Neural progenitor cell (in vitro differentiated cells): ENCODE data around the gene WSCD1. TPM values are rescaled to one million over a fixed set of nuclear protein-coding genes. Genes with fewer than 3 reads are reported as not detected.
A peak's percentile ranks its signal among the peaks of the same experiment; 100 is the strongest.

Experiments used
- DNase-seq: peaks from one replicate; pipeline ENCODE4 v3.0.0-alpha.2; 2016; ENCODE audit warnings: low spot score
- H2AFZ ChIP-seq: fragments of 200-600 bp; sonication (generic); replicated peaks from 2 replicates; pipeline ENCODE4 v1.6.1; 2016; ENCODE audit warnings: antibody characterized with exemption
- H3F3A ChIP-seq: fragments of 200-600 bp; sonication (generic); 2 replicates; pipeline ENCODE4 v1.6.1; 2016; ENCODE audit warnings: antibody characterized with exemption, low read depth
- H3K27ac ChIP-seq: fragments of 200-600 bp; sonication (generic); 2 replicates; pipeline ENCODE4 v1.5.1; 2016; ENCODE audit warnings: mild to moderate bottlenecking
- H3K27me3 ChIP-seq: fragments of 200-600 bp; sonication (generic); 2 replicates; pipeline ENCODE4 v1.6.1; 2016; ENCODE audit warnings: mild to moderate bottlenecking, moderate library complexity
- H3K36me3 ChIP-seq: fragments of 200-600 bp; sonication (generic); 2 replicates; pipeline ENCODE4 v1.5.1; 2016
- H3K4me1 ChIP-seq: fragments of 200-600 bp; sonication (generic); 2 replicates; pipeline ENCODE4 v1.6.1; 2016; ENCODE audit warnings: mixed run types
- H3K4me2 ChIP-seq: fragments of 200-600 bp; sonication (generic); 2 replicates; pipeline ENCODE4 v1.6.1; 2016
- H3K4me3 ChIP-seq: fragments of 200-600 bp; sonication (generic); 2 replicates; pipeline ENCODE4 v1.5.1; 2016
- H3K79me2 ChIP-seq: fragments of 200-600 bp; sonication (generic); 2 replicates; pipeline ENCODE4 v1.6.1; 2016; ENCODE audit warnings: low read depth
- H3K9ac ChIP-seq: fragments of 200-600 bp; sonication (generic); 2 replicates; pipeline ENCODE4 v1.6.1; 2016
- H3K9me3 ChIP-seq: fragments of 200-600 bp; sonication (generic); 2 replicates; pipeline ENCODE4 v1.5.1; 2016; ENCODE audit warnings: low read depth
- H4K20me1 ChIP-seq: fragments of 200-600 bp; sonication (generic); 2 replicates; pipeline ENCODE4 v1.6.1; 2016; ENCODE audit warnings: low read depth
- H3K27ac Mint-ChIP-seq: 3 replicates; pipeline ENCODE4 v1.8.0; 2021; ENCODE audit warnings: mixed read lengths
- H3K27me3 Mint-ChIP-seq: 2 replicates; pipeline ENCODE4 v1.8.0; 2022; ENCODE audit warnings: low read depth, mild to moderate bottlenecking, inconsistent platforms, moderate library complexity, mixed read lengths; ENCODE audit not compliant: insufficient read depth
- H3K36me3 Mint-ChIP-seq: 3 replicates; pipeline ENCODE4 v1.8.0; 2021; ENCODE audit warnings: mixed read lengths
- H3K4me1 Mint-ChIP-seq: 3 replicates; pipeline ENCODE4 v1.8.0; 2021; ENCODE audit warnings: mixed read lengths
- H3K4me3 Mint-ChIP-seq: 3 replicates; pipeline ENCODE4 v1.8.0; 2021; ENCODE audit warnings: mild to moderate bottlenecking, moderate library complexity, mixed read lengths
- H3K9me3 Mint-ChIP-seq: 3 replicates; pipeline ENCODE4 v1.8.0; 2020; ENCODE audit warnings: mixed read lengths
- EZH2 ChIP-seq: fragments of 200-600 bp; sonication (generic); IDR thresholded peaks from 2 replicates; pipeline ENCODE4 v1.6.1; 2017; ENCODE audit warnings: antibody characterized with exemption, mild to moderate bottlenecking, moderate library complexity
- EZH2phosphoT487 ChIP-seq: fragments of 200-600 bp; sonication (generic); IDR thresholded peaks from 2 replicates; pipeline ENCODE4 v1.6.1; 2017; ENCODE audit warnings: antibody characterized with exemption
- total RNA-seq: library from RNA; depleted of rRNA; stranded (reverse); fragments of >200 nt; gene quantifications from 2 replicates; pipeline ENCODE4 v1.2.3, GENCODE V29; 2015; ENCODE audit warnings: low replicate concordance
- TF ChIP-seq, protein P1 (sequence below): fragments of 200-600 bp; sonication (generic); IDR thresholded peaks from 2 replicates; pipeline ENCODE4 v1.5.1; 2017; ENCODE audit warnings: antibody characterized with exemption, mild to moderate bottlenecking

WSCD1 gene
- total RNA-seq, 1 donor from 2014 or later: 20.2 TPM

GRCh38 chr17:6100891-6101500 lies 30.8 kb downstream of the WSCD1 start:
- Histone ChIP-seq H3F3A (no peaks in the 10 kb centered on the region), H3K36me3 (peaks cover 1% of the 10 kb centered on the region), H4K20me1 (no peaks in the 10 kb centered on the region), H3K4me3 (no peak overlapping the region), H3K27ac (no peak overlapping the region), H3K4me1 (peaks cover 21% of the 10 kb centered on the region), H3K27me3 (no peaks in the 10 kb centered on the region), H2AFZ (no peak overlapping the region), H3K9ac (no peak overlapping the region), H3K9me3 (no peaks in the 10 kb centered on the region), H3K4me2 (no peak overlapping the region), H3K79me2 (no peaks in the 10 kb centered on the region)
- no peak for DNase-seq
- Mint-ChIP-seq H3K27me3 (peaks cover 3% of the 10 kb centered on the region), H3K9me3 (no peaks in the 10 kb centered on the region), H3K4me3 (no peak overlapping the region), H3K36me3 (peaks cover 55% of the 10 kb centered on the region), H3K27ac (peak overlapping the region; percentile 6), H3K4me1 (peaks cover 21% of the 10 kb centered on the region)
- TF ChIP-seq EZH2 (no peak), EZH2phosphoT487 (no peak)
- TF ChIP-seq, protein P1, sequence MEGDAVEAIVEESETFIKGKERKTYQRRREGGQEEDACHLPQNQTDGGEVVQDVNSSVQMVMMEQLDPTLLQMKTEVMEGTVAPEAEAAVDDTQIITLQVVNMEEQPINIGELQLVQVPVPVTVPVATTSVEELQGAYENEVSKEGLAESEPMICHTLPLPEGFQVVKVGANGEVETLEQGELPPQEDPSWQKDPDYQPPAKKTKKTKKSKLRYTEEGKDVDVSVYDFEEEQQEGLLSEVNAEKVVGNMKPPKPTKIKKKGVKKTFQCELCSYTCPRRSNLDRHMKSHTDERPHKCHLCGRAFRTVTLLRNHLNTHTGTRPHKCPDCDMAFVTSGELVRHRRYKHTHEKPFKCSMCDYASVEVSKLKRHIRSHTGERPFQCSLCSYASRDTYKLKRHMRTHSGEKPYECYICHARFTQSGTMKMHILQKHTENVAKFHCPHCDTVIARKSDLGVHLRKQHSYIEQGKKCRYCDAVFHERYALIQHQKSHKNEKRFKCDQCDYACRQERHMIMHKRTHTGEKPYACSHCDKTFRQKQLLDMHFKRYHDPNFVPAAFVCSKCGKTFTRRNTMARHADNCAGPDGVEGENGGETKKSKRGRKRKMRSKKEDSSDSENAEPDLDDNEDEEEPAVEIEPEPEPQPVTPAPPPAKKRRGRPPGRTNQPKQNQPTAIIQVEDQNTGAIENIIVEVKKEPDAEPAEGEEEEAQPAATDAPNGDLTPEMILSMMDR: no peak

GRCh38 chr17:6101706-6102105 lies 31.5 kb downstream of the WSCD1 start:
- H3K4me2 ChIP-seq: peak overlapping the region; percentile 4
- H3K4me3 ChIP-seq: no peak overlapping the region
- H3K9me3 ChIP-seq: no peaks in the 10 kb centered on the region
- no peak for DNase-seq
- H3K27me3 Mint-ChIP-seq: peaks cover 3% of the 10 kb centered on the region
- H3K36me3 Mint-ChIP-seq: peaks cover 61% of the 10 kb centered on the region
- H4K20me1 ChIP-seq: no peaks in the 10 kb centered on the region
- no peaks in the 10 kb centered on the region for H3K27me3 ChIP-seq
- H3K9ac ChIP-seq: no peak overlapping the region
- no peaks in the 10 kb centered on the region for H3F3A ChIP-seq
- H3K9me3 Mint-ChIP-seq: peaks cover 2% of the 10 kb centered on the region
- peaks cover 21% of the 10 kb centered on the region for H3K4me1 Mint-ChIP-seq
- H2AFZ ChIP-seq: no peak overlapping the region
- no peak overlapping the region for H3K27ac Mint-ChIP-seq
- no peaks in the 10 kb centered on the region for H3K79me2 ChIP-seq
- H3K4me1 ChIP-seq: peaks cover 21% of the 10 kb centered on the region
- H3K36me3 ChIP-seq: peaks cover 5% of the 10 kb centered on the region
- H3K4me3 Mint-ChIP-seq: no peak overlapping the region
- no peak overlapping the region for H3K27ac ChIP-seq
- TF ChIP-seq EZH2: no peak
- no peak for TF ChIP-seq EZH2phosphoT487
- TF ChIP-seq, protein P1: no peak

DNA sequence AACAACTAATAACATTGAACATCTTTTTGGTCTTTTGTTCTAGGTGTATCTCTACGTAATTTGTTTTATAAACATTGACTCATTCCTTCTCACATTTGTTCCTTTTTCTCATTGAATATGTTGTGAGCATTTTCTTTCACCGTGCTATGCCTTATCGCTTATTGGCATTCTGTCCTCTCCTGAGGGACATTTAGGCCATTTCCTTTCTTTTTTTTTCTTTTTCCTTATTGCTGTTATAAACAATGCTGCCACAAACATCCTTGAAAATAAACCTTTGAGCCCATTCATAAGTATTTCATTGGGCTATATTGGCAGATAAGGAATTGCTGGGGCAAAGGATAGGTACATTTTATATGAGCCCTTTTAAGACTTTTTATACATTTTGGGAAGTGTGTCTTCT lies 32.4 kb downstream of the WSCD1 start:
- no peak overlapping the region for H3K4me3 Mint-ChIP-seq
- H3K36me3 Mint-ChIP-seq: peaks cover 56% of the 10 kb centered on the region
- no peak overlapping the region for H3K27ac Mint-ChIP-seq
- no peaks in the 10 kb centered on the region for H3K9me3 ChIP-seq
- H3K79me2 ChIP-seq: no peaks in the 10 kb centered on the region
- H3K9ac ChIP-seq: no peak overlapping the region
- H3K27ac ChIP-seq: no peak overlapping the region
- H3F3A ChIP-seq: no peaks in the 10 kb centered on the region
- no peak overlapping the region for H3K4me3 ChIP-seq
- DNase-seq: no peak
- TF ChIP-seq EZH2 (no peak), EZH2phosphoT487 (no peak)
- TF ChIP-seq, protein P1: no peak
- no peak overlapping the region for H2AFZ ChIP-seq
- H3K27me3 ChIP-seq: no peaks in the 10 kb centered on the region
- H3K4me1 Mint-ChIP-seq: peaks cover 16% of the 10 kb centered on the region
- H3K36me3 ChIP-seq: peaks cover 5% of the 10 kb centered on the region
- H4K20me1 ChIP-seq: no peaks in the 10 kb centered on the region
- H3K4me2 ChIP-seq: no peak overlapping the region
- peaks cover 6% of the 10 kb centered on the region for H3K27me3 Mint-ChIP-seq
- peaks cover 2% of the 10 kb centered on the region for H3K9me3 Mint-ChIP-seq
- peaks cover 21% of the 10 kb centered on the region for H3K4me1 ChIP-seq
